ENCODE data around the gene FUT6. TPM values are rescaled to one million over a fixed set of nuclear protein-coding genes. Genes with fewer than 3 reads are reported as not detected.
"Not testable (repeated sequence)": the region's sequence is repeated elsewhere in the genome, so short reads cannot be mapped to it uniquely, and the experiment has no call there.

FUT6 gene
- total RNA-seq, 4 donors from 2014 or later, result not detected

DNA sequence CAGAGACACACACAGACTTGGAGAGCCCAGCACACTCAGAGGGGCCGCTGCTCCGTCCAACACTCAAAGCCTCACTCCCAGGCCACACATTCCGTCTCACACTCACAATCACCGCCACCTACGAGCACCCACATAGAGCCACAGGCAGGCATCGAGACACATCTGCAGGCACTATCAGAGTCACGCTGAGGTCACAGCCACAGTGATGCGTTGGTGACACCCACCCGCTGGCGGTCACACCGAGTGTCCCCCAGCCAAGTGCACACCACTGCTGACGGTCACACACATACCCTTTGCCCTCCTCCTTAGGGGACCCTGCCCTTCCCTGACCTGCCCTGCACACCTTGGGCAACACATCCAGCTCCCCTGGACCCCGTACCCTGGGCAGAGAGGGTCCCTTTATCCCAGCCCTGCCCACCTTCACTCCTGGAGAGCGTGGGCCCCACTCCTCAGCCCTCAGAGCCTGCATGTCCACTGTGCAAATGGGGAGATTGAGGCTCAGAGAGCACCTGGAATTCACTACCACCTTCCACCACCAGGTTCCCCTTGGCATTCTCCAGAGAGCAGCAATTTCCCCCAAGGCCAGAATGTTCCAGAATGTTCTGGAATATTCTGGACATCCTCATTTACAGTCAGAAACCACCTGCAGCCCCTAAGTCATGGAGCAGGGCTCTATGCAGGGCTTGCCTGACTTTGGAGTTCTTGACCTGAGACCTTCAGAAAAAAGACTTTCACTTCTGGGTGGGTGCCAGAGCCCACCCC is 25.4 kb upstream of the FUT6 start:
- Histone ChIP-seq H3K4me1 (no peaks in the 10 kb centered on the region), H3K27me3 (no peaks in the 10 kb centered on the region), H3K9me3 (no peaks in the 10 kb centered on the region), H3K4me3 (replicated peaks in 1 of 3) (no peak overlapping the region), H3K27ac (no peak overlapping the region), H3K36me3 (no peaks in the 10 kb centered on the region)
- TF ChIP-seq CTCF (IDR thresholded peaks at IDR 0.05) (peak in 1 of 6 experiments; percentile 7), POLR2A (IDR thresholded peaks at IDR 0.05) (no peak)
- intact Hi-C loops (cut with DNase I), result no loop called here
- no peak for DNase-seq
- 84 to 85% methylated on average over 14 of the region's 14 CpGs for WGBS, 2 donors

GRCh38 chr19:5864013-5864720 is 24.7 kb upstream of the FUT6 start:
- TF ChIP-seq CTCF (IDR thresholded peaks at IDR 0.05), result no peak
- no peak for TF ChIP-seq POLR2A (IDR thresholded peaks at IDR 0.05)
- intact Hi-C loops (cut with DNase I), result no loop called here
- 80 to 91% methylated on average over 9 of the region's 9 CpGs for WGBS, 2 donors

GRCh38 chr19:5863030-5863665 is 23.6 kb upstream of the FUT6 start:
- DNase-seq, result no peak
- Histone ChIP-seq H3K27me3 (no peaks in the 10 kb centered on the region), H3K9me3 (no peaks in the 10 kb centered on the region), H3K4me3 (replicated peaks in 1 of 3) (no peak overlapping the region), H3K4me1 (no peaks in the 10 kb centered on the region), H3K36me3 (no peaks in the 10 kb centered on the region), H3K27ac (no peak overlapping the region)
- TF ChIP-seq POLR2A (IDR thresholded peaks at IDR 0.05) (no peak), CTCF (IDR thresholded peaks at IDR 0.05) (no peak)
- 77 to 83% methylated on average over 5 to 9 of the region's 11 CpGs for WGBS, 2 donors
- intact Hi-C loops (cut with DNase I), result no loop called here

More at GRCh38 chr19:5864013-5864720, 24.7 kb upstream of the FUT6 start:
- Histone ChIP-seq H3K27ac (no peak overlapping the region), H3K9me3 (no peaks in the 10 kb centered on the region), H3K4me1 (no peaks in the 10 kb centered on the region), H3K36me3 (no peaks in the 10 kb centered on the region), H3K27me3 (no peaks in the 10 kb centered on the region), H3K4me3 (replicated peaks in 1 of 3) (no peak overlapping the region)
- DNase-seq, result no peak

DNA sequence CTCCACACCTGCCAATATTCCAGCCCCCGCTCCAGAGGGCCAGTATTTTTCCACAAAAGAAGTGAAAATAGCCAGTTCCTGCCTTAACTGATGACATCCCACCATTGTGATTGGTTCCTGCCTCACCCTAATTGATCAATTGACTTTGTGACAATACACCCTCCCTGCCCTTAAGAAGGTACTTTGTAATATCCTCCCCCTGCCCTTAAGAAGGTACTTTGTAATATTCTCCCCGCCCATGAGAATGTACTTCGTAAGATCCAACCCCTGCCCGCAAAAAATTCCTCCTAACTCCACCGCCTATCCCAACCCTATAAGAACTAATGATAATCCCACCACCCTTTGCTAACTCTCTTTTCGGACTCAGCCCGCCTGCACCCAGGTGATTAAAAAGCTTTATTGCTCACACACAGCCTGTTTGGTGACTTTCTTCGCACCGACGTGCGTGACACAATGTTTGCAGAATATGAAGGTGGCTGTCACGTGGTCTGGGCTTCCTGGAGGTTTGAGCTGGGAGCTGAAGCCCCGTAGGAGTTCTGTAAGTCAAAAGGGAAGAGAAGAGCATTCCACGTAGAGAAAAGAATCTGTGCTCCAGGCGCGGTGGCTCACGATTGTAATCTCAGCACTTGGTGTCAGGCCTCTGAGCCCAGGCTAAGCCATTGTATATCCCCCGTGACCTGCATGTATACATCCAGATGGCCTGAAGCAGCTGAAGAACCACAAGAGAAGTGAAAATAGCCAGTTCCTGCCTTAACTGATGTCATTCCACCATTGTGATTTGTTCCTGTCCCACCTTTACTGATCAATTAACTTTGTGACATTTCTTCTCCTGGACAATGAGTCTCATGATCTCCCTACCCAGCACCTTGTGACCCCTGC is 17.9 kb upstream of the FUT6 start:
- TF ChIP-seq CTCF (IDR thresholded peaks at IDR 0.05) (no peak), POLR2A (IDR thresholded peaks at IDR 0.05) (no peak)
- no peaks in the 10 kb centered on the region for H3K9me3 ChIP-seq
- no peak overlapping the region for H3K27ac ChIP-seq
- no peaks in the 10 kb centered on the region for H3K4me1 ChIP-seq
- DNase-seq, result no peak
- 84 to 89% methylated on average over 18 of the region's 18 CpGs for WGBS, 2 donors
- no peaks in the 10 kb centered on the region for H3K36me3 ChIP-seq
- intact Hi-C loops (cut with DNase I), result no loop called here
- H3K27me3 ChIP-seq, result no peaks in the 10 kb centered on the region
- no peak overlapping the region for H3K4me3 ChIP-seq (replicated peaks in 1 of 3)

GRCh38 chr19:5855151-5855550 is 15.6 kb upstream of the FUT6 start:
- DNase-seq; H3K27ac ChIP-seq; H3K9me3 ChIP-seq; H3K4me3 ChIP-seq (replicated peaks in 1 of 3); H3K36me3 ChIP-seq; H3K27me3 ChIP-seq; intact Hi-C loops (cut with DNase I): not testable (repeated sequence)
- peaks cover 0 to 12% of the 10 kb centered on the region in 2 donors for H3K4me1 ChIP-seq
- WGBS, 2 donors, result 86 to 89% methylated on average over 9 of the region's 9 CpGs

DNA sequence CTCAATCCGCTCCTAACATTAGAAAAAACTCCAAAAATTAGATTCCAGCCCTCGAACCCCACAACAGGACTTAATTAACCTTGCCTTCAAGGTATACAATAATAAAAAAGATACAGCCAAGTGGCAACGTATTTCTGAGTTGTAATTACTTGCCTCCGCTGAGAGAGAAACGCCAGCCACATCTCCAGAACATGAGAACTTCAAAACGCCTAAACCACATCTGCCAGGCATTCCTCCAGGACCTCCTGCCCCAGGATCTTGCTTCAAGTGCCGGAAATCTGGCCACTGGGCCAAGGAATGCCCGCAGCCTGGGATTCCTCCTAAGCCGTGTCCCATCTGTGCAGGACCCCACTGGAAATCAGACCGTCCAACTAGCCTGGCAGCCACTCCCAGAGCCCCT is 14.6 kb upstream of the FUT6 start:
- H3K4me3 ChIP-seq (replicated peaks in 1 of 3); DNase-seq; H3K9me3 ChIP-seq; H3K27ac ChIP-seq; intact Hi-C loops (cut with DNase I); H3K27me3 ChIP-seq; H3K36me3 ChIP-seq: not testable (repeated sequence)
- H3K4me1 ChIP-seq, result peaks cover 0 to 13% of the 10 kb centered on the region in 2 donors
- 85 to 88% methylated on average over 9 to 10 of the region's 10 CpGs for WGBS, 2 donors

Measured in thyroid gland (tissue), 4 donors.